GM19023 (cell line): Measurements from ENCODE around the gene LTB.

Experiments
- ATAC-seq: cut with Tn5 transposase; IDR thresholded peaks from one replicate; pipeline ENCODE4 v1.9.1; 2021; ENCODE audit warnings: mild to moderate bottlenecking, moderate library complexity; ENCODE audit not compliant: unreplicated experiment

Gene LTB

GRCh38 chr6:31531771-31532643 is 50.2 kb downstream of the LTB start:
- ATAC-seq = no peak

GRCh38 chr6:31531162-31531561 is 51.1 kb downstream of the LTB start:
- no peak for ATAC-seq

- no peak for ATAC-seq
Measured at GRCh38 chr6:31530659-31531058, 51.6 kb downstream of the LTB start.
